HepG2 (cell line): ENCODE measurements around the gene MBD2. TPM values are rescaled to one million over a fixed set of nuclear protein-coding genes. Genes with fewer than 3 reads are reported as not detected.

Experiments used
- HDAC1 ChIP-seq: sonication (generic); formaldehyde crosslinking; IDR thresholded peaks from 2 replicates; pipeline ENCODE4 v1.5.1; 2020; ENCODE audit warnings: mild to moderate bottlenecking, missing genetic modification reagents
- HIVEP1 ChIP-seq: sonication (generic); formaldehyde crosslinking; IDR thresholded peaks from 2 replicates; pipeline ENCODE4 v1.4.0; 2020; ENCODE audit warnings: mild to moderate bottlenecking, missing genetic modification reagents
- HMG20B ChIP-seq: conservative IDR thresholded peaks from 2 replicates; pipeline ENCODE4 v1.6.1; 2016; ENCODE audit warnings: missing genetic modification reagents, missing compliant biosample characterization
- HOMEZ ChIP-seq: IDR thresholded peaks from 2 replicates; pipeline ENCODE4 v1.6.1; 2016; ENCODE audit warnings: low read depth
- ISL2 ChIP-seq: sonication (generic); formaldehyde crosslinking; IDR thresholded peaks from 2 replicates; pipeline ENCODE4 v1.5.0; 2020; ENCODE audit warnings: missing genetic modification reagents
- PHF21A ChIP-seq: sonication (generic); formaldehyde crosslinking; IDR thresholded peaks from 2 replicates; pipeline ENCODE4 v1.5.0; 2020; ENCODE audit warnings: mild to moderate bottlenecking, missing genetic modification reagents
- SAFB2 ChIP-seq: sonication (generic); formaldehyde crosslinking; IDR thresholded peaks from 2 replicates; pipeline ENCODE4 v1.5.1; 2020; ENCODE audit warnings: missing genetic modification reagents, low read depth, mild to moderate bottlenecking, borderline replicate concordance
- SALL1 ChIP-seq: sonication (generic); formaldehyde crosslinking; IDR thresholded peaks from 2 replicates; pipeline ENCODE4 v1.8.0; 2022; ENCODE audit warnings: mild to moderate bottlenecking, missing genetic modification reagents
- ZNF329 ChIP-seq: sonication (generic); formaldehyde crosslinking; IDR thresholded peaks from 2 replicates; pipeline ENCODE4 v1.9.0; 2021; ENCODE audit warnings: low read depth, mild to moderate bottlenecking, missing genetic modification reagents
- ZNF639 ChIP-seq: conservative IDR thresholded peaks from 2 replicates; pipeline ENCODE4 v1.6.1; 2018; ENCODE audit warnings: missing genetic modification reagents
- ZNF891 ChIP-seq: sonication (generic); formaldehyde crosslinking; IDR thresholded peaks from 2 replicates; pipeline ENCODE4 v1.5.0; 2020; ENCODE audit warnings: mild to moderate bottlenecking, missing genetic modification reagents
- polyA plus RNA-seq, 8 experiments: library from polyadenylated mRNA; depleted of rRNA in 3 of 8; stranded (reverse) in 7 of 8; unstranded in 1 of 8; fragments of >200 nt; fragmentation: Illumina TruSeq in 4 of 8; extraction: Trizol in 4 of 8; gene quantifications; 2 replicates each; pipeline versions ENCODE4 v1.2.1 to v1.2.3, GENCODE V29; 2011 to 2016; ENCODE audit warnings: low read depth in 4 of 8, missing spikeins in 1 of 8, mixed read lengths in 1 of 8; ENCODE audit not compliant: insufficient read depth in 1 of 8
- total RNA-seq, 5 experiments: library from RNA; depleted of rRNA; stranded (reverse); fragments of >200 nt; fragmentation: Illumina TruSeq; extraction: Trizol; gene quantifications; 2 replicates each; pipeline ENCODE4 v1.2.3, GENCODE V29; 2016; ENCODE audit warnings: low read depth in 1 of 5
- TF ChIP-seq, protein P1 (sequence below): sonication (generic); formaldehyde crosslinking; IDR thresholded peaks from 2 replicates; pipeline ENCODE4 v1.5.0; 2020; ENCODE audit warnings: mild to moderate bottlenecking, missing genetic modification reagents, moderate library complexity
- TF ChIP-seq, protein P2 (sequence below): sonication (generic); formaldehyde crosslinking; IDR thresholded peaks from 2 replicates; pipeline ENCODE4 v1.4.0; 2020; ENCODE audit warnings: missing genetic modification reagents, borderline replicate concordance
- TF ChIP-seq, protein P3 (sequence below): sonication (generic); formaldehyde crosslinking; IDR thresholded peaks from 2 replicates; pipeline ENCODE4 v1.5.1; 2020; ENCODE audit warnings: mild to moderate bottlenecking, missing genetic modification reagents
- TF ChIP-seq, protein P4 (sequence below): sonication (generic); formaldehyde crosslinking; IDR thresholded peaks from 2 replicates; pipeline ENCODE4 v1.5.0; 2020; ENCODE audit warnings: missing genetic modification reagents
- TF ChIP-seq, protein P5 (sequence below): sonication (generic); formaldehyde crosslinking; IDR thresholded peaks from 2 replicates; pipeline ENCODE4 v1.4.0; 2020; ENCODE audit warnings: missing genetic modification reagents

Gene MBD2
- total and polyA plus RNA-seq, 2 of the 13 experiments (the other 11 are each of a cell fraction or from before 2014, with no cell fraction given) = 19.1 to 38.5 TPM

DNA sequence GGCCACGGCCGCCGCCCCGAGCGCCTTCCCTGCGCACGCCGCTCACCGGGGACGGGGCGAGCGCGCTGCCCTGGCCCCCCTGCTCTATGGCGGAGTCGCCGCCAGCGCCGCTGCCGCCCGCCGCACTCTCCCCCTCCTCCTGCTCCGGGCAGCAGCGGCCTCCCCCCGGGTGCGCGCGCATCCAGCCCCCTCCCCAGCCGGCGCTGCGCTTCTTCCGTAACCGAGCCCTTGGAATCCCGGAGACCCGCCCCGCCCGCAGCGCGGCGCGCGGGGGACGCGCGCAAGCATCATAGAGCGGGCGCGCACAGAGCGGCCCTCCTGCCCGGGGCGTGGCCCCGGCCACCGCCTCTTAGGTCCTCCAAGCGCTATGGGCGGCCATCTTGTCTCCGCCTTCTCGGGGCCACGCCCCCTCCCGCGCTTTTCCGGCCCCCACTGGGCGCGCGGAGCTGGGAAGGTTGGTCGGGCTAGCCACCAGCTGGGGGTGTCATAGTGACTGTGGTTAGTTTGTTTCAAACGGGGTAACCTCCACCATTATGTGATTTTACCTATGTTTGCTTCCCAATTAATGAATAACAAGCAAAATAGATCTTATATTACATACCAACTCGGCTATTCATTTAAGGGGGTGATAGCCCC is at the start of gene MBD2 (continued):
- TF ChIP-seq SALL1 (CRISPR knock-in tag) (peak; percentile 70), HDAC1 (CRISPR knock-in tag) (peak; percentile 56), ZNF329 (no peak), HIVEP1 (no peak), HOMEZ (CRISPR knock-in tag) (0 out of 2 replicates have a peak, but pooled peaks have one; percentile 61), ZNF639 (CRISPR knock-in tag) (peak; percentile 43; the same call in 1 of the 2 replicates), PHF21A (CRISPR knock-in tag) (peak; percentile 76), ISL2 (peak; percentile 40; the same call in 1 of the 2 replicates), SAFB2 (CRISPR knock-in tag) (peak; percentile 63; the same call in 1 of the 2 replicates), HMG20B (CRISPR knock-in tag) (no peak), ZNF891 (CRISPR knock-in tag) (0 out of 2 replicates have a peak, but pooled peaks have one; percentile 43)
- TF ChIP-seq, protein P1, sequence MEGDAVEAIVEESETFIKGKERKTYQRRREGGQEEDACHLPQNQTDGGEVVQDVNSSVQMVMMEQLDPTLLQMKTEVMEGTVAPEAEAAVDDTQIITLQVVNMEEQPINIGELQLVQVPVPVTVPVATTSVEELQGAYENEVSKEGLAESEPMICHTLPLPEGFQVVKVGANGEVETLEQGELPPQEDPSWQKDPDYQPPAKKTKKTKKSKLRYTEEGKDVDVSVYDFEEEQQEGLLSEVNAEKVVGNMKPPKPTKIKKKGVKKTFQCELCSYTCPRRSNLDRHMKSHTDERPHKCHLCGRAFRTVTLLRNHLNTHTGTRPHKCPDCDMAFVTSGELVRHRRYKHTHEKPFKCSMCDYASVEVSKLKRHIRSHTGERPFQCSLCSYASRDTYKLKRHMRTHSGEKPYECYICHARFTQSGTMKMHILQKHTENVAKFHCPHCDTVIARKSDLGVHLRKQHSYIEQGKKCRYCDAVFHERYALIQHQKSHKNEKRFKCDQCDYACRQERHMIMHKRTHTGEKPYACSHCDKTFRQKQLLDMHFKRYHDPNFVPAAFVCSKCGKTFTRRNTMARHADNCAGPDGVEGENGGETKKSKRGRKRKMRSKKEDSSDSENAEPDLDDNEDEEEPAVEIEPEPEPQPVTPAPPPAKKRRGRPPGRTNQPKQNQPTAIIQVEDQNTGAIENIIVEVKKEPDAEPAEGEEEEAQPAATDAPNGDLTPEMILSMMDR = peak; percentile 76
- TF ChIP-seq, protein P2, sequence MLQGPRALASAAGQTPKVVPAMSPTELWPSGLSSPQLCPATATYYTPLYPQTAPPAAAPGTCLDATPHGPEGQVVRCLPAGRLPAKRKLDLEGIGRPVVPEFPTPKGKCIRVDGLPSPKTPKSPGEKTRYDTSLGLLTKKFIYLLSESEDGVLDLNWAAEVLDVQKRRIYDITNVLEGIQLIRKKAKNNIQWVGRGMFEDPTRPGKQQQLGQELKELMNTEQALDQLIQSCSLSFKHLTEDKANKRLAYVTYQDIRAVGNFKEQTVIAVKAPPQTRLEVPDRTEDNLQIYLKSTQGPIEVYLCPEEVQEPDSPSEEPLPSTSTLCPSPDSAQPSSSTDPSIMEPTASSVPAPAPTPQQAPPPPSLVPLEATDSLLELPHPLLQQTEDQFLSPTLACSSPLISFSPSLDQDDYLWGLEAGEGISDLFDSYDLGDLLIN (CRISPR knock-in tag) = no peak
- TF ChIP-seq, protein P3, sequence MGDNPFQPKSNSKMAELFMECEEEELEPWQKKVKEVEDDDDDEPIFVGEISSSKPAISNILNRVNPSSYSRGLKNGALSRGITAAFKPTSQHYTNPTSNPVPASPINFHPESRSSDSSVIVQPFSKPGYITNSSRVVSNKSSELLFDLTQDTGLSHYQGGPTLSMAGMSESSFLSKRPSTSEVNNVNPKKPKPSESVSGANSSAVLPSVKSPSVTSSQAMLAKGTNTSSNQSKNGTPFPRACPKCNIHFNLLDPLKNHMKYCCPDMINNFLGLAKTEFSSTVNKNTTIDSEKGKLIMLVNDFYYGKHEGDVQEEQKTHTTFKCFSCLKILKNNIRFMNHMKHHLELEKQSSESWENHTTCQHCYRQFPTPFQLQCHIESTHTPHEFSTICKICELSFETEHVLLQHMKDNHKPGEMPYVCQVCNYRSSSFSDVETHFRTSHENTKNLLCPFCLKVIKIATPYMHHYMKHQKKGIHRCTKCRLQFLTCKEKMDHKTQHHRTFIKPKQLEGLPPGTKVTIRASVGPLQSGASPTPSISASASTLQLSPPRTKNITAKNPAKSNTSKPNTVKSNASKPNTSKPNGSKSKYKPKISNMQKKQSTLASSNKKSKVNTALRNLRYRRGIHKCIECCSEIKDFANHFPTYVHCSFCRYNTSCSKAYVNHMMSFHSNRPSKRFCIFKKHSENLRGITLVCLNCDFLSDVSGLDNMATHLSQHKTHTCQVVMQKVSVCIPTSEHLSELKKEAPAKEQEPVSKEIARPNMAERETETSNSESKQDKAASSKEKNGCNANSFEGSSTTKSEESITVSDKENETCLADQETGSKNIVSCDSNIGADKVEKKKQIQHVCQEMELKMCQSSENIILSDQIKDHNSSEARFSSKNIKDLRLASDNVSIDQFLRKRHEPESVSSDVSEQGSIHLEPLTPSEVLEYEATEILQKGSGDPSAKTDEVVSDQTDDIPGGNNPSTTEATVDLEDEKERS = no peak
- TF ChIP-seq, protein P4, sequence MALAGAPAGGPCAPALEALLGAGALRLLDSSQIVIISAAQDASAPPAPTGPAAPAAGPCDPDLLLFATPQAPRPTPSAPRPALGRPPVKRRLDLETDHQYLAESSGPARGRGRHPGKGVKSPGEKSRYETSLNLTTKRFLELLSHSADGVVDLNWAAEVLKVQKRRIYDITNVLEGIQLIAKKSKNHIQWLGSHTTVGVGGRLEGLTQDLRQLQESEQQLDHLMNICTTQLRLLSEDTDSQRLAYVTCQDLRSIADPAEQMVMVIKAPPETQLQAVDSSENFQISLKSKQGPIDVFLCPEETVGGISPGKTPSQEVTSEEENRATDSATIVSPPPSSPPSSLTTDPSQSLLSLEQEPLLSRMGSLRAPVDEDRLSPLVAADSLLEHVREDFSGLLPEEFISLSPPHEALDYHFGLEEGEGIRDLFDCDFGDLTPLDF (CRISPR knock-in tag) = peak; percentile 70; the same call in 1 of the 2 replicates
- TF ChIP-seq, protein P5, sequence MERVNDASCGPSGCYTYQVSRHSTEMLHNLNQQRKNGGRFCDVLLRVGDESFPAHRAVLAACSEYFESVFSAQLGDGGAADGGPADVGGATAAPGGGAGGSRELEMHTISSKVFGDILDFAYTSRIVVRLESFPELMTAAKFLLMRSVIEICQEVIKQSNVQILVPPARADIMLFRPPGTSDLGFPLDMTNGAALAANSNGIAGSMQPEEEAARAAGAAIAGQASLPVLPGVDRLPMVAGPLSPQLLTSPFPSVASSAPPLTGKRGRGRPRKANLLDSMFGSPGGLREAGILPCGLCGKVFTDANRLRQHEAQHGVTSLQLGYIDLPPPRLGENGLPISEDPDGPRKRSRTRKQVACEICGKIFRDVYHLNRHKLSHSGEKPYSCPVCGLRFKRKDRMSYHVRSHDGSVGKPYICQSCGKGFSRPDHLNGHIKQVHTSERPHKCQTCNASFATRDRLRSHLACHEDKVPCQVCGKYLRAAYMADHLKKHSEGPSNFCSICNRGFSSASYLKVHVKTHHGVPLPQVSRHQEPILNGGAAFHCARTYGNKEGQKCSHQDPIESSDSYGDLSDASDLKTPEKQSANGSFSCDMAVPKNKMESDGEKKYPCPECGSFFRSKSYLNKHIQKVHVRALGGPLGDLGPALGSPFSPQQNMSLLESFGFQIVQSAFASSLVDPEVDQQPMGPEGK (CRISPR knock-in tag) = peak; percentile 72
